NCI-H146 (cell line): ENCODE data around the gene MRPL14.

ENCODE experiments used
- DNase-seq: peaks from one replicate; lab custom pipeline; 2025; lab: John Stamatoyannopoulos, UW

Gene MRPL14

GRCh38 chr6:44127186-44128019, at the start of gene MRPL14, which contains the start of gene TMEM63B:
MRPL14 (minus strand) TSS chr6:44127452; CDS start chr6:44116611, 10,841 bp downstream.
TMEM63B (plus strand) TSS chr6:44127554; CDS start chr6:44134585, 7,031 bp downstream.
- DNase-seq: peak; percentile 92

GRCh38 chr6:44176130-44176761, 49.0 kb upstream of the MRPL14 start:
- DNase-seq: peak; percentile 45

- peak; percentile 85 for DNase-seq
Observed at GRCh38 chr6:44172731-44173500, 45.7 kb upstream of the MRPL14 start.

- no peak for DNase-seq
Observed at GRCh38 chr6:44171899-44172546, 44.8 kb upstream of the MRPL14 start.

- no peak for DNase-seq
Observed at GRCh38 chr6:44169886-44170570, 42.8 kb upstream of the MRPL14 start.

GRCh38 chr6:44169154-44169553, 41.9 kb upstream of the MRPL14 start:
- no peak for DNase-seq

GRCh38 chr6:44167567-44167966, 40.3 kb upstream of the MRPL14 start:
- DNase-seq: no peak

GRCh38 chr6:44166591-44167184, 39.4 kb upstream of the MRPL14 start:
- no peak for DNase-seq

GRCh38 chr6:44166116-44166515, 38.9 kb upstream of the MRPL14 start:
- no peak for DNase-seq

- DNase-seq: no peak
Observed at GRCh38 chr6:44162876-44163625, 35.8 kb upstream of the MRPL14 start.

- DNase-seq: no peak
Observed at GRCh38 chr6:44161997-44162338, 34.7 kb upstream of the MRPL14 start.

- DNase-seq: no peak
Observed at GRCh38 chr6:44158770-44159228, 31.5 kb upstream of the MRPL14 start, which contains the start of gene CAPN11. CAPN11 (plus strand) TSS chr6:44158820; CDS start chr6:44158849, 29 bp downstream.

- DNase-seq: no peak
Observed at GRCh38 chr6:44157152-44157521, 29.9 kb upstream of the MRPL14 start.

GRCh38 chr6:44156494-44157151, 29.4 kb upstream of the MRPL14 start:
- no peak for DNase-seq

- DNase-seq: no peak
Observed at GRCh38 chr6:44154067-44154466, 26.8 kb upstream of the MRPL14 start.

GRCh38 chr6:44152533-44152932, 25.3 kb upstream of the MRPL14 start:
- DNase-seq: no peak

GRCh38 chr6:44152109-44152461, 24.8 kb upstream of the MRPL14 start:
- DNase-seq: no peak

GRCh38 chr6:44151348-44152108, 24.3 kb upstream of the MRPL14 start:
- DNase-seq: no peak

- no peak for DNase-seq
Observed at GRCh38 chr6:44150317-44150917, 23.2 kb upstream of the MRPL14 start.
